22Rv1 (cell line): ENCODE measurements around the gene CSMD2.

Source experiments
- H3K27ac ChIP-seq: fragments of 450-650 bp; 2 replicates; pipeline ENCODE4 v1.5.1; 2017
- ZFX ChIP-seq: fragments of 450-650 bp; IDR thresholded peaks from 2 replicates; pipeline ENCODE4 v1.6.1; 2017; ENCODE audit warnings: antibody characterized with exemption, borderline replicate concordance
- TF ChIP-seq, protein P1 (sequence below): fragments of 450-650 bp; IDR thresholded peaks from 2 replicates; pipeline ENCODE4 v1.5.1; 2017; ENCODE audit warnings: mild to moderate bottlenecking

CSMD2 gene

DNA sequence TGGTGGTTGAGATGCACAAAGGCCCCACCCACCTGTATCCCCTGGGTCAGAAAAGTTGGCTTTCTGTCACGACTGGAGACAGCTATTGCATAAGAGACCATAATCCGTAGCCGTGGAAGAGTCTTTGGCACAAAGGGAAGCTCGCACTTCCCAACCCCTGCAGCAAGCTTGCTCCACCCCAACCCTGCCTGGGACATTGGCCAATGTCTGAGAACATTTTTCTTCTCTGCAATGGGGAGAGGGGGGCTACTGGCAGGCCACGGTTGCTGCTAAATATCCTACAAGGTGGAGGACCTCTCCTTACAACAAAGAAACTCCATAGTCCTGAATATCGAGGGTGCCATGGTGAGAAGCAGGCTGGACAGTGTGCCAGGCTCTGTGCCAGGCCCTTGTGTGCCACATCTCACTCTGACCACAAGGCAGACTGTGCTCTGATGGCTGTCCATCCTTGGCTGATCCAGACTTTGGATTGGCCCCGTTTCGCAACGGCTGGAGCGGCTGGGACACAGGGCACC, 104.1 kb downstream of the CSMD2 start:
- no peak overlapping the region for H3K27ac ChIP-seq
- TF ChIP-seq ZFX = no peak
- TF ChIP-seq, protein P1, sequence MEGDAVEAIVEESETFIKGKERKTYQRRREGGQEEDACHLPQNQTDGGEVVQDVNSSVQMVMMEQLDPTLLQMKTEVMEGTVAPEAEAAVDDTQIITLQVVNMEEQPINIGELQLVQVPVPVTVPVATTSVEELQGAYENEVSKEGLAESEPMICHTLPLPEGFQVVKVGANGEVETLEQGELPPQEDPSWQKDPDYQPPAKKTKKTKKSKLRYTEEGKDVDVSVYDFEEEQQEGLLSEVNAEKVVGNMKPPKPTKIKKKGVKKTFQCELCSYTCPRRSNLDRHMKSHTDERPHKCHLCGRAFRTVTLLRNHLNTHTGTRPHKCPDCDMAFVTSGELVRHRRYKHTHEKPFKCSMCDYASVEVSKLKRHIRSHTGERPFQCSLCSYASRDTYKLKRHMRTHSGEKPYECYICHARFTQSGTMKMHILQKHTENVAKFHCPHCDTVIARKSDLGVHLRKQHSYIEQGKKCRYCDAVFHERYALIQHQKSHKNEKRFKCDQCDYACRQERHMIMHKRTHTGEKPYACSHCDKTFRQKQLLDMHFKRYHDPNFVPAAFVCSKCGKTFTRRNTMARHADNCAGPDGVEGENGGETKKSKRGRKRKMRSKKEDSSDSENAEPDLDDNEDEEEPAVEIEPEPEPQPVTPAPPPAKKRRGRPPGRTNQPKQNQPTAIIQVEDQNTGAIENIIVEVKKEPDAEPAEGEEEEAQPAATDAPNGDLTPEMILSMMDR = no peak

DNA sequence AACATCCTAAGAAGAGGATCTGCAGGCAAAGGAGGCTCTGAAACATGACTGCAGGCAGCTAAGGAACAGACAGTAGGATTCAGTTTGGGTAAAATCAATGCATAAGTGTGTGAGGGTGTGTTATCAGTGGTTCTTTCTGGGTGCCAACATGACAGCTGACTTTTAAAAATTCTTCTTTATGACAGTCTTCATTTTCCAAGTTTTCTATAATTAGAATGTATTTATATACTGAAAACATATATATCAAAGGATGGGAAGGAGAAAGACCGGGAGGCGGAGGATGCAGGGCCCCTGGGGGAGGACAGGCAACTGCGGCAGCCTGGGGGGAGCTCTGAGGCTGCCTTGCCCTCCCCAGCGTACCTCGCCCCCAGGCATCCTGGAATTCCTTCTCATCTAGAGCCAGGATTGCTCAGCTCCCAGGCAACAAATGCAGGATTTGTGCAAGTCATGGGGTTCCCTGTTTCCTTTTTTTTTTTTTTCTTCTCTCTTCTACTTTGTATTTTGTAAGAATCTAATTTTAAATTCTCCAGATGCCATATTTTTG, 104.8 kb downstream of the CSMD2 start:
- no peak overlapping the region for H3K27ac ChIP-seq
- TF ChIP-seq, protein P1 = no peak
- TF ChIP-seq ZFX = no peak

DNA sequence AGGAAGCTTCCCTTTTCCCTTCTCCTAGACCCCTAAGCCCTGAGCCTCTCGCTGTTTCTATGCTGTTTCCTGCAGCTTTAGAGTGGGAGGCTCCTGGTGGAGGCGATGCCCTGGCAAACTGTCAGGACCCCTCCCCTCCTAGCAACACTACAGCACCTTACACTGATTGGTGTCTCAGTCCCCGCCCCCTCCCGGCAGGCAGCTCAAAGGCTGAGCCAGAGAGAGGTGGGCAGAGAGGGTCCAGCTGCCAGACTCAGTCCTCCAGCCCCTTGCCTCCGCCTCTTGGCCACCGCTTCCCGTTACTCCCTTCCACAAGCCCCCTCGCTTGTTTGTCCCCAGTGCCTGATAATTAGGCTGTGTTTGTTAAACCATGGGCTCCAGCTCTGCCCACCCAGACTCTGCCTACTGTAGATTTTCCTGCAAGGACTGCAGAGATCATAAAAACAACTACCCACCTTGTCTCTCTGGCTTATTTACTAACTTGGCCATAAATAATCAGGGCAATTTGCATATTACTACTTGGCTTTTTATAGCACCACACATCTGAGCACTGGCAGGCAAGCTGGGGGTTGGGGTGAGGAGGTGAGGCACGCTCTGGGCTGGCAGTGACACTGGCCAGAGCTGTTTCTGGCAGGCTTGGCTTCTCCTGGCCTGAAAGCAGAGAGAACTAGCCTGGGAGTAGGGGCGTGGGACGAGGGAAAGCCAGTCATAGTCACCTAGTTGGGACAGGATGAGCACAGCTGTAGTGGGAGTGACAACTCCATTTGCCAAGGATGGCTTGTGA, 107.5 kb downstream of the CSMD2 start:
- H3K27ac ChIP-seq = no peak overlapping the region
- TF ChIP-seq ZFX = no peak
- TF ChIP-seq, protein P1 = no peak

DNA sequence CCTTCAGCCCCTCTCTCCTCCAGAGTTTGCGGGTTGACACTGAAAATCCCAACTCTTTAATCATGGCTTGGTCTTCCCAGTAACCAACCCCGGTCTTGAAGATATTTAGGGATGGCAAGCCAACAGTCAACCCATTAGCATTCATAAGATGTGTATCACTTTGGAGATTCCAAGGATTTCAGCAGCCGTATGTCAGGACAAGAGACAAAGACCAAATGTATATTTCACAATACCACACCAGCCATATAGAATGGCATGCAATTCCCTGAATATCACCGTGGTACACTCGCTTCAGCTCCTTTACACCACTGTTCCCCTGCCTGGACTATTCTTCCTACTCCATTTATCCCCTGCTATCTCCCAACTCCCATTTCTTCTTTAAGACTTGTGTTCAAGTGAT, 109.2 kb downstream of the CSMD2 start:
- no peak overlapping the region for H3K27ac ChIP-seq
- TF ChIP-seq ZFX = no peak
- TF ChIP-seq, protein P1 = no peak

DNA sequence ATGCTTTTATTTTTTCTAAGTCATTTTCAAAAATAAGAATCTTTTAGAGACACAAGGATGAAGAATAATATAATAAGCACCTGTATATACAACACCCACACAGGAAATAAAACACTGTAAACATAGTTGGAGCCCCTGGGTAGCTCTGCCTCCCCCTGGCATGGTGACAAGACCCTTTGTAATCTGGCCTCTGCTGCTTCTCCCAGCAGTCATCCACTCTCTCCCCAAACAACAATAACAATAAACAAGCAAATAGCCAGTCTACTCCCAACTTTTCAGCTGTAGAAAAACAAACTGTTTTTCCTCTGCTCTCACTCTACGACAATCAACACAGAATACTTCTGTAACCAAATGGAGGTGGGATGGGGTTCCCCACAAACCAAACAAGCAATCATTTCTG, 110.1 kb downstream of the CSMD2 start:
- TF ChIP-seq, protein P1 = no peak
- no peak for TF ChIP-seq ZFX
- H3K27ac ChIP-seq = no peak overlapping the region

DNA sequence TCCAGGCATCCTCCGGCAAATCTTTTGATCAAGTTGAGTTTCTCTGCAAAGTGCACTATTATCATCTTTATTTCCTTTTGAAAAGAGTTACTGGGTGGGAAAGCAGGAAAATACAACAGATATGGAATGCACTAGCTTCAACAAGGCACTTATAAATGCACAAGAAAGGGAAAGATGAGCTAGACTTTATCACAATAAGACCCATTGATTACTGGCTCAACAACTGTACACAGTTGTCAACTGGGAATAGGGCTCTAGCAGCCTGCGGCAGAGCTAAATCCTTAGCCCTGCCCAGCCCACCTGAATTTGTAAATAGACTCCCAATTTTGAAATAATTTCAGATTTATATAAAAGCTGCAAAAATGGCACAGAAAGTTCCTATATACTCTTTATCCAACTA, 111.4 kb downstream of the CSMD2 start:
- TF ChIP-seq ZFX = no peak
- TF ChIP-seq, protein P1 = no peak
- H3K27ac ChIP-seq = no peak overlapping the region

DNA sequence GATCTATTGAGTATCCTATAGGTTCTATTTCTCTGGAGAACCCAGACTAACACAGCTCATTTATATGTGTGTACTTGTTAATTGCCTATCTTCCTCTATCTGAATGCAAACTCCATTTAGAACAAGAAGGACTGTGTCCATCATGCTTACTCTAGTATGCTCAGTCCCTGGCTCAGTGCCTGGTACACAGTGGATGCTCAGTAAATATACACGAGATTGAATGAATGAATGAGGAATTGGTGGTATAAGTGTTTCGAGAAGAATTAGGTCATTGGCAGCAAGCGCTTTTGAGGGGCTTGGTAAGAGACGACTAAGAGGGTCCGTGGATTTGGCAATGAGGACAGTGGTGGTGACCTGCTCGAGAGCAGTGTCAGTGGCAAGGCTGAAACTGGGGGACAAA, 112.5 kb downstream of the CSMD2 start:
- H3K27ac ChIP-seq = no peak overlapping the region
- no peak for TF ChIP-seq ZFX
- TF ChIP-seq, protein P1 = no peak
